GM12872 (cell line): ENCODE data around the gene FXYD7.

Source experiments
- CTCF ChIP-seq: IDR thresholded peaks from 3 replicates; pipeline ENCODE4 v1.5.1; 2011; ENCODE audit warnings: low read depth, mild to moderate bottlenecking, low read length, moderate library complexity; ENCODE audit not compliant: insufficient read depth

Gene FXYD7, protein sequence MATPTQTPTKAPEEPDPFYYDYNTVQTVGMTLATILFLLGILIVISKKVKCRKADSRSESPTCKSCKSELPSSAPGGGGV

DNA sequence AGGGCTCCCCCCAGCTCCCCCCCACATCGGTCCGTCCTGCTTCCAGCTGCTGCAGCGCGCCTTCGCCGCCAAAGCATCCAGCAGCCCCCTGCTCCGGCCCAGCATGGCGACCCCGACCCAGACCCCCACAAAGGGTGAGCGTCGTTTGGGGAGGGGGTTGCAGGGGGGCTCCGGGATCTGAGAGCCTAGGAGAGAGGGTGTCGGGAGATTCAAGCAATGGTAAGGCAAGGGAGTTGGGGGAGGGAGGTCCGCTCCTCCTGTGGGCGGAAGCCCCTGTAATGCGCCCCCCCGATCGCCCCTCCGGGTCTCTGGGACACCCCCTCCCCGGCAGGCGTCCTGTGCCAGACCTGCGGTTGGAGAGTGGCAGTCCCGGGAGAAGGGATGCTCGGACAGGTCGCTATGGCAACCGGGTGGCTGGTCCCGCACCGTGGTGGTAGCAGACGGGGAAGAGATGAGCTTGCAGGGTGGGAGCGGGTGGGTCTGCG is at the start of gene FXYD7:
FXYD7 (plus strand) TSS at position 25 of the 485 bp plus-strand sequence; CDS start at position 104, 79 bp downstream.
- TF ChIP-seq CTCF = no peak

DNA sequence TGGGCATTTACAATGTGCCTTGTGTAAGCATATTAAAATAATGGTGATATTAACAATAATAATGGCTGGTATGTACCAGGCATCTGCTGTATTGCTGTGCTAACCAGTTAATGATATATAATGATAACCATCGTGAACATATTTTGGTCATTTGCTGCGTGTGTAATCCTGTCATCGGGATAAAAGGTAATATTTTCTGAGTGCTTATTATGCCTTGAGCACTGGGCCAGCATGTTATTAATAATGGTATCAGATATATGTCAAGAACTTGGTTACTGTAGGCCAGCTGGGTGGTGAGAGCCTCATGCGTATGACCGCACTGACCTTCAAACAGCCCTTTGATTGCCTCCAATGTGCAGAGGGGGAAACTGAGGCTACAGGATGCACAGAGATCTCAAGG is 49.6 kb upstream of the FXYD7 start:
- no peak for TF ChIP-seq CTCF

DNA sequence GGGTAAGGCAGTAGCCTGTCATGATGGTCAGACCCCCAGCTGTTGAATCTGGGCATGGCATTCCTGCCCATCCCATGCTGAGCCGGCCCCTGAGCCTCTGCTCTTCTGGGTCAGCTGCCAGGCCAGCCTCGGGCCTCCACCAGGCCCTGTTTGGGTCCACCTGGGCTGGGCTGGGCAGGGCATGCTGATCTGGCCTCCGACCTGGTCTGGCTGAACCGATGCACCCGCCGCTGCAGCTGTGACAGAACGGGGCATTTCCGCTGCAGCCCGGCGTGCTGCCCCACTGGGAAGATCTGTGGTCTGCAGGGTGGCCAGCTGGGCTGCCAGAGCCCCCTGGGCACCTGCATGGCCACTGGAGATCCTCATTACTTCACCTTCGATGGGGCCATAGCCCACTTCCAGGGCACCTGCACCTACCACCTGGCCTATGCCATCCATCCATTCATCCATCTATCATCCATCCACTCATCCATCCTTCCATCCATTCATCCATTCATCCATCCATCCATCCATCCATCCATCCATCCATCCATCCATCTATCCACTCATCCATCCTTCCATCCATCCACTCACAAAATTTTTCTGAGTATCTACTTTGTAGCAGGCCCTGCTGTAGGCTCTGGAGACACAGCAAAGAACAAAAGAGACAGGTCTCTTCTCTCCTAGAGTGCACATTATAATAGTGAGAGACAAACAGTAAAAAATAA is 49.0 kb upstream of the FXYD7 start:
- TF ChIP-seq CTCF = no peak

DNA sequence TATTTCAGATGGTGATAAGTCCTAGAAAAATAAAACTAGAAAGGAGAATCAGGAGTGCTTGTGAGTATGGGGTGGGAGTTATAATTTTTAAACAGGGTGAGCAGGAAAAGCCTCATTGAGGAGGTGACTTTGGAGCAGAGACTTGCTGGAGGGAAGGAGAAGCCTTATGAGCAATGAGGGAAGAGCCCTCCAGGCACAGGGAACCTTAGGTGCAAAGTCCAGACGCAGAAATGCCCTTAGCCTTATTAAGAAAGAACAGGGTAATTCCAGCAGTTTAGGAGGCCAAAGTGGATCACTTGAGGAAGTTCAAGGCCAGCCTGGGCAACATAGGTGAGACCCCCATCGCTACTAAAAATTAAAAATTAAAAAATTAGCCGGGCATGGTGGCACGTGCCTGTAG is 48.4 kb upstream of the FXYD7 start:
- no peak for TF ChIP-seq CTCF

- TF ChIP-seq CTCF = no peak
Measured at GRCh38 chr19:35095667-35096368, 47.2 kb upstream of the FXYD7 start.

GRCh38 chr19:35098413-35099049 is 44.5 kb upstream of the FXYD7 start:
- no peak for TF ChIP-seq CTCF
